Measurements from ENCODE around the gene PTPRK.

Gene PTPRK

GRCh38 chr6:128174724-128175123, 345.7 kb downstream of the PTPRK start:
- Histone ChIP-seq H2AK5ac (ENCODE audit: low read length, severe bottlenecking) (no peak overlapping the region), H2BK12ac (ENCODE audit: low read length in 2 of 2) (no peak overlapping the region), H3K9me3 (ENCODE audit: control insufficient read depth, low read length) (no peaks in the 10 kb centered on the region), H3K9ac (ENCODE audit: low read length) (no peak overlapping the region), H3K79me1 (replicated peaks; ENCODE audit: low read length, poor library complexity, severe bottlenecking) (peaks cover 7% of the 10 kb centered on the region), H4K8ac (ENCODE audit: low read length) (no peak overlapping the region), H2AFZ (ENCODE audit: low read depth, low read length) (no peak overlapping the region), H3K23ac (ENCODE audit: low read length in 2 of 2) (no peak overlapping the region), H2BK120ac (ENCODE audit: low read depth, low read length) (no peak overlapping the region), H3K4me3 (ENCODE audit: insufficient read depth in 1 of 2, low read depth in 1 of 2, low read length in 2 of 2) (no peak overlapping the region), H3K4me1 (ENCODE audit: control insufficient read depth, insufficient read depth, low read depth, low read length) (no peaks in the 10 kb centered on the region), H3K18ac (ENCODE audit: low read depth in 1 of 2, low read length in 2 of 2) (no peak overlapping the region), H2BK15ac (ENCODE audit: low read depth, poor library complexity, severe bottlenecking) (no peak overlapping the region), H3K27ac (ENCODE audit: low read length, poor library complexity, severe bottlenecking) (no peak overlapping the region), H3K14ac (ENCODE audit: low read length in 2 of 2) (no peak overlapping the region), H3K4ac (ENCODE audit: low read depth in 1 of 2, low read length in 2 of 2) (no peak overlapping the region), H3K4me2 (ENCODE audit: low read length, poor library complexity, severe bottlenecking) (no peak overlapping the region), H2BK5ac (ENCODE audit: low read depth, low read length, poor library complexity, severe bottlenecking) (no peak overlapping the region), H3K27me3 (ENCODE audit: control insufficient read depth in 1 of 2, insufficient read depth in 1 of 2, low read length in 2 of 2) (no peaks in the 10 kb centered on the region), H3K36me3 (ENCODE audit: control insufficient read depth in 1 of 2, insufficient read depth in 2 of 2, low read depth in 1 of 2, low read length in 2 of 2) (no peaks in the 10 kb centered on the region), H4K91ac (ENCODE audit: low read length) (no peak overlapping the region)
- no peak for DNase-seq

GRCh38 chr6:128172752-128173682, 347.4 kb downstream of the PTPRK start:
- H4K91ac ChIP-seq (ENCODE audit: low read length), result no peak overlapping the region
- H3K9me3 ChIP-seq (ENCODE audit: control insufficient read depth, low read length), result no peaks in the 10 kb centered on the region
- H3K4me2 ChIP-seq (ENCODE audit: low read length, poor library complexity, severe bottlenecking), result no peak overlapping the region
- no peak overlapping the region for H2BK15ac ChIP-seq (ENCODE audit: low read depth, poor library complexity, severe bottlenecking)
- no peak overlapping the region for H2BK120ac ChIP-seq (ENCODE audit: low read depth, low read length)
- H2AK5ac ChIP-seq (ENCODE audit: low read length, severe bottlenecking), result no peak overlapping the region
- no peak for DNase-seq
- H3K9ac ChIP-seq (ENCODE audit: low read length), result no peak overlapping the region
- no peaks in the 10 kb centered on the region for H3K4me1 ChIP-seq (ENCODE audit: control insufficient read depth, insufficient read depth, low read depth, low read length)
- WGBS, result 97% methylated on average over 2 of the region's 4 CpGs
- no peak overlapping the region for H3K14ac ChIP-seq (ENCODE audit: low read length in 2 of 2)
- no peak overlapping the region for H3K18ac ChIP-seq (ENCODE audit: low read depth in 1 of 2, low read length in 2 of 2)
- peaks cover 9% of the 10 kb centered on the region for H3K79me1 ChIP-seq (replicated peaks; ENCODE audit: low read length, poor library complexity, severe bottlenecking)
- no peak overlapping the region for H2BK12ac ChIP-seq (ENCODE audit: low read length in 2 of 2)
- H2BK5ac ChIP-seq (ENCODE audit: low read depth, low read length, poor library complexity, severe bottlenecking), result no peak overlapping the region
- no peaks in the 10 kb centered on the region for H3K27me3 ChIP-seq (ENCODE audit: control insufficient read depth in 1 of 2, insufficient read depth in 1 of 2, low read length in 2 of 2)
- H2AFZ ChIP-seq (ENCODE audit: low read depth, low read length), result no peak overlapping the region
- H3K4me3 ChIP-seq (ENCODE audit: insufficient read depth in 1 of 2, low read depth in 1 of 2, low read length in 2 of 2), result no peak overlapping the region
- no peak overlapping the region for H3K27ac ChIP-seq (ENCODE audit: low read length, poor library complexity, severe bottlenecking)
- peaks cover 0 to 4% of the 10 kb centered on the region in 2 experiments for H3K36me3 ChIP-seq (ENCODE audit: control insufficient read depth in 1 of 2, insufficient read depth in 2 of 2, low read depth in 1 of 2, low read length in 2 of 2)
- no peak overlapping the region for H4K8ac ChIP-seq (ENCODE audit: low read length)
- H3K23ac ChIP-seq (ENCODE audit: low read length in 2 of 2), result no peak overlapping the region
- no peak overlapping the region for H3K4ac ChIP-seq (ENCODE audit: low read depth in 1 of 2, low read length in 2 of 2)

- no peak overlapping the region for H3K9ac ChIP-seq (ENCODE audit: low read length)
- H3K4me2 ChIP-seq (ENCODE audit: low read length, poor library complexity, severe bottlenecking), result no peak overlapping the region
- H3K27ac ChIP-seq (ENCODE audit: low read length, poor library complexity, severe bottlenecking), result no peak overlapping the region
Observed at GRCh38 chr6:128172081-128172480, 348.3 kb downstream of the PTPRK start.

GRCh38 chr6:128171182-128171581, 349.2 kb downstream of the PTPRK start:
- H2BK15ac ChIP-seq (ENCODE audit: low read depth, poor library complexity, severe bottlenecking), result no peak overlapping the region
- no peak overlapping the region for H2AFZ ChIP-seq (ENCODE audit: low read depth, low read length)
- H4K91ac ChIP-seq (ENCODE audit: low read length), result no peak overlapping the region
- H2AK5ac ChIP-seq (ENCODE audit: low read length, severe bottlenecking), result no peak overlapping the region
- H3K9ac ChIP-seq (ENCODE audit: low read length), result no peak overlapping the region
- no peak overlapping the region for H3K4me3 ChIP-seq (ENCODE audit: insufficient read depth in 1 of 2, low read depth in 1 of 2, low read length in 2 of 2)
- H2BK120ac ChIP-seq (ENCODE audit: low read depth, low read length), result no peak overlapping the region
- WGBS, result 100% methylated on average over 3 of the region's 4 CpGs
- H3K4me2 ChIP-seq (ENCODE audit: low read length, poor library complexity, severe bottlenecking), result no peak overlapping the region
- no peak overlapping the region for H4K8ac ChIP-seq (ENCODE audit: low read length)
- H3K4me1 ChIP-seq (ENCODE audit: control insufficient read depth, insufficient read depth, low read depth, low read length), result no peaks in the 10 kb centered on the region
- no peak overlapping the region for H3K4ac ChIP-seq (ENCODE audit: low read depth in 1 of 2, low read length in 2 of 2)
- H2BK12ac ChIP-seq (ENCODE audit: low read length in 2 of 2), result no peak overlapping the region
- H3K79me1 ChIP-seq (replicated peaks; ENCODE audit: low read length, poor library complexity, severe bottlenecking), result peaks cover 9% of the 10 kb centered on the region
- no peak overlapping the region for H2BK5ac ChIP-seq (ENCODE audit: low read depth, low read length, poor library complexity, severe bottlenecking)
- no peak overlapping the region for H3K27ac ChIP-seq (ENCODE audit: low read length, poor library complexity, severe bottlenecking)
- no peaks in the 10 kb centered on the region for H3K27me3 ChIP-seq (ENCODE audit: control insufficient read depth in 1 of 2, insufficient read depth in 1 of 2, low read length in 2 of 2)
- H3K14ac ChIP-seq (ENCODE audit: low read length in 2 of 2), result no peak overlapping the region
- no peak overlapping the region for H3K18ac ChIP-seq (ENCODE audit: low read depth in 1 of 2, low read length in 2 of 2)
- H3K23ac ChIP-seq (ENCODE audit: low read length in 2 of 2), result no peak overlapping the region
- no peak for DNase-seq
- peaks cover 0 to 4% of the 10 kb centered on the region in 2 experiments for H3K36me3 ChIP-seq (ENCODE audit: control insufficient read depth in 1 of 2, insufficient read depth in 2 of 2, low read depth in 1 of 2, low read length in 2 of 2)
- no peaks in the 10 kb centered on the region for H3K9me3 ChIP-seq (ENCODE audit: control insufficient read depth, low read length)

More at GRCh38 chr6:128172081-128172480, 348.3 kb downstream of the PTPRK start:
- Histone ChIP-seq H3K9me3 (ENCODE audit: control insufficient read depth, low read length) (no peaks in the 10 kb centered on the region), H3K18ac (ENCODE audit: low read depth in 1 of 2, low read length in 2 of 2) (no peak overlapping the region), H4K8ac (ENCODE audit: low read length) (no peak overlapping the region), H4K91ac (ENCODE audit: low read length) (no peak overlapping the region), H2BK12ac (ENCODE audit: low read length in 2 of 2) (no peak overlapping the region), H3K27me3 (ENCODE audit: control insufficient read depth in 1 of 2, insufficient read depth in 1 of 2, low read length in 2 of 2) (no peaks in the 10 kb centered on the region), H3K36me3 (ENCODE audit: control insufficient read depth in 1 of 2, insufficient read depth in 2 of 2, low read depth in 1 of 2, low read length in 2 of 2) (peaks cover 0 to 4% of the 10 kb centered on the region in 2 experiments), H2BK120ac (ENCODE audit: low read depth, low read length) (no peak overlapping the region), H2AK5ac (ENCODE audit: low read length, severe bottlenecking) (no peak overlapping the region), H3K23ac (ENCODE audit: low read length in 2 of 2) (no peak overlapping the region), H3K4me3 (ENCODE audit: insufficient read depth in 1 of 2, low read depth in 1 of 2, low read length in 2 of 2) (no peak overlapping the region), H3K4ac (ENCODE audit: low read depth in 1 of 2, low read length in 2 of 2) (no peak overlapping the region), H3K79me1 (replicated peaks; ENCODE audit: low read length, poor library complexity, severe bottlenecking) (peaks cover 9% of the 10 kb centered on the region), H2AFZ (ENCODE audit: low read depth, low read length) (no peak overlapping the region), H2BK15ac (ENCODE audit: low read depth, poor library complexity, severe bottlenecking) (no peak overlapping the region), H3K14ac (ENCODE audit: low read length in 2 of 2) (no peak overlapping the region), H2BK5ac (ENCODE audit: low read depth, low read length, poor library complexity, severe bottlenecking) (no peak overlapping the region), H3K4me1 (ENCODE audit: control insufficient read depth, insufficient read depth, low read depth, low read length) (no peaks in the 10 kb centered on the region)
- DNase-seq, result no peak
